Fibroblast of lung (primary cell): Measurements from ENCODE around the gene BIVM. TPM values are rescaled to one million over a fixed set of nuclear protein-coding genes. Genes with fewer than 3 reads are reported as not detected.
A peak's percentile ranks its signal among the peaks of the same experiment; 100 is the strongest.

Source experiments
- DNase-seq, 2 donors: peaks; one replicate each; pipeline versions ENCODE4 v3.0.0 to v3.0.0-alpha.2; 2010; ENCODE audit warnings: low read depth in 2 of 2
- H2AFZ ChIP-seq: 2 replicates; pipeline ENCODE4 v1.5.1; 2012; ENCODE audit warnings: low read length, control low read depth, inconsistent platforms
- H3K27ac ChIP-seq: 2 replicates; pipeline ENCODE4 v1.5.1; 2011; ENCODE audit warnings: low read length, control low read depth; ENCODE audit not compliant: insufficient read depth
- H3K27me3 ChIP-seq: 2 replicates; pipeline ENCODE4 v1.5.1; 2011; ENCODE audit warnings: mild to moderate bottlenecking, low read length; ENCODE audit not compliant: control insufficient read depth, insufficient read depth
- H3K36me3 ChIP-seq: 2 replicates; pipeline ENCODE4 v1.5.1; 2011; ENCODE audit warnings: low read length; ENCODE audit not compliant: control insufficient read depth, insufficient read depth
- H3K4me1 ChIP-seq: 2 replicates; pipeline ENCODE4 v1.5.1; 2011; ENCODE audit warnings: low read length; ENCODE audit not compliant: control insufficient read depth, insufficient read depth; ENCODE audit errors: extremely low read depth
- H3K4me2 ChIP-seq: 2 replicates; pipeline ENCODE4 v1.5.1; 2011; ENCODE audit warnings: low read length, control low read depth; ENCODE audit not compliant: insufficient read depth; ENCODE audit errors: extremely low read depth
- H3K4me3 ChIP-seq, 4 experiments: fragments of 200-600 bp in 1 of 4; sonication (generic) in 1 of 4; replicated peaks in 1 of 4; 2 replicates each; pipeline ENCODE4 v1.5.1; 2011 to 2016; ENCODE audit warnings: low read length in 4 of 4, low read depth in 3 of 4, mild to moderate bottlenecking in 3 of 4, control low read depth in 2 of 4, inconsistent platforms in 1 of 4, mixed read lengths in 1 of 4; ENCODE audit not compliant: insufficient read depth in 1 of 4; ENCODE audit errors: control extremely low read depth in 1 of 4
- H3K79me2 ChIP-seq: 2 replicates; pipeline ENCODE4 v1.5.1; 2012; ENCODE audit warnings: mild to moderate bottlenecking, low read length, inconsistent platforms; ENCODE audit not compliant: control insufficient read depth, insufficient read depth
- H3K9ac ChIP-seq: 2 replicates; pipeline ENCODE4 v1.5.1; 2011; ENCODE audit warnings: mild to moderate bottlenecking, low read length, control low read depth; ENCODE audit not compliant: insufficient read depth
- H3K9me3 ChIP-seq: 2 replicates; pipeline ENCODE4 v1.5.1; 2012; ENCODE audit warnings: low read depth, low read length; ENCODE audit not compliant: control insufficient read depth, insufficient read depth
- H4K20me1 ChIP-seq: 2 replicates; pipeline ENCODE4 v1.5.1; 2011; ENCODE audit warnings: low read length; ENCODE audit not compliant: control insufficient read depth, insufficient read depth; ENCODE audit errors: extremely low read depth
- EZH2 ChIP-seq: IDR thresholded peaks from 2 replicates; pipeline ENCODE4 v1.5.1; 2012; ENCODE audit warnings: low read length, control low read depth, mild to moderate bottlenecking; ENCODE audit errors: missing control alignments
- polyA plus RNA-seq, 2 donors: library from polyadenylated mRNA; depleted of rRNA in 1 of 2; stranded (reverse) in 1 of 2; unstranded in 1 of 2; fragments of >200 nt; gene quantifications; 2 replicates each; pipeline ENCODE4 v1.2.1, GENCODE V29; 2011 to 2012; ENCODE audit warnings: missing spikeins in 1 of 2
- total RNA-seq: library from RNA; depleted of rRNA; stranded (reverse); fragments of >200 nt; gene quantifications from 2 replicates; pipeline ENCODE4 v1.2.1, GENCODE V29; 2014
- TF ChIP-seq, protein P1 (sequence below), 2 donors: IDR thresholded peaks in 1 of 2; conservative IDR thresholded peaks in 1 of 2; 1 replicate in 1 of 2; 2 replicates in 1 of 2; pipeline ENCODE4 v1.5.1; 2011 to 2012; ENCODE audit warnings: low read length in 2 of 2, control low read depth in 1 of 2, inconsistent platforms in 1 of 2, low read depth in 1 of 2, mild to moderate bottlenecking in 1 of 2

Gene BIVM
- total and polyA plus RNA-seq, 2 donors (not counting 1 experiment from before 2014, with no cell fraction given) = 22.3 to 22.4 TPM

DNA sequence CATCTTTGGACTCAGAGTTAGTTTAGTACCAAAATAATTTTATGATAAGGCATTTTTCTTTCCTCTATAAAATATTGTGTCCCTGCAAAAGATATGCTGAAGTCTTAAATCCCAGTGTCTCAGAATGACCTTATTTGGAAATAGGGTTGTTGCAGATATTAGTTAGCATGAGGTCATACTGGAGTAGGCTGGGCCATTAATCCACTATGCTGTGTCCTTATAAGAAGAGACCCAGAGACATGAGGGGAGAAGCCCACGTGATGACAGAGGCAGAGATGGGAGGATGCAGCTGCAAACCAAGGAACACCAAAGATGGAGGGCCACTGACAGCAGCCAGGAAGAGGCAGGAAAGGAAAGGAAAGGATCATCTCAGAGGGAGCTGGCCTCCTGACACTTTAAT is 6.5 kb upstream of the BIVM start:
- Histone ChIP-seq H3K4me2 (no peak overlapping the region), H3K27ac (no peak overlapping the region), H3K27me3 (no peaks in the 10 kb centered on the region), H3K4me3 (no peak overlapping the region), H3K9me3 (no peaks in the 10 kb centered on the region), H4K20me1 (no peaks in the 10 kb centered on the region), H3K9ac (no peak overlapping the region), H3K4me1 (no peaks in the 10 kb centered on the region), H3K36me3 (peaks cover 3% of the 10 kb centered on the region), H3K79me2 (no peaks in the 10 kb centered on the region), H2AFZ (no peak overlapping the region)
- TF ChIP-seq, protein P1, sequence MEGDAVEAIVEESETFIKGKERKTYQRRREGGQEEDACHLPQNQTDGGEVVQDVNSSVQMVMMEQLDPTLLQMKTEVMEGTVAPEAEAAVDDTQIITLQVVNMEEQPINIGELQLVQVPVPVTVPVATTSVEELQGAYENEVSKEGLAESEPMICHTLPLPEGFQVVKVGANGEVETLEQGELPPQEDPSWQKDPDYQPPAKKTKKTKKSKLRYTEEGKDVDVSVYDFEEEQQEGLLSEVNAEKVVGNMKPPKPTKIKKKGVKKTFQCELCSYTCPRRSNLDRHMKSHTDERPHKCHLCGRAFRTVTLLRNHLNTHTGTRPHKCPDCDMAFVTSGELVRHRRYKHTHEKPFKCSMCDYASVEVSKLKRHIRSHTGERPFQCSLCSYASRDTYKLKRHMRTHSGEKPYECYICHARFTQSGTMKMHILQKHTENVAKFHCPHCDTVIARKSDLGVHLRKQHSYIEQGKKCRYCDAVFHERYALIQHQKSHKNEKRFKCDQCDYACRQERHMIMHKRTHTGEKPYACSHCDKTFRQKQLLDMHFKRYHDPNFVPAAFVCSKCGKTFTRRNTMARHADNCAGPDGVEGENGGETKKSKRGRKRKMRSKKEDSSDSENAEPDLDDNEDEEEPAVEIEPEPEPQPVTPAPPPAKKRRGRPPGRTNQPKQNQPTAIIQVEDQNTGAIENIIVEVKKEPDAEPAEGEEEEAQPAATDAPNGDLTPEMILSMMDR (conservative IDR thresholded peaks at IDR 0.05 in 1 of 2, IDR thresholded peaks at IDR 0.05 in 1 of 2; ENCODE audit: low read depth in 1 of 2, low read length in 2 of 2) = no peak
- no peak for TF ChIP-seq EZH2
- peak in 1 of 2 donors; percentile 16 for DNase-seq

DNA sequence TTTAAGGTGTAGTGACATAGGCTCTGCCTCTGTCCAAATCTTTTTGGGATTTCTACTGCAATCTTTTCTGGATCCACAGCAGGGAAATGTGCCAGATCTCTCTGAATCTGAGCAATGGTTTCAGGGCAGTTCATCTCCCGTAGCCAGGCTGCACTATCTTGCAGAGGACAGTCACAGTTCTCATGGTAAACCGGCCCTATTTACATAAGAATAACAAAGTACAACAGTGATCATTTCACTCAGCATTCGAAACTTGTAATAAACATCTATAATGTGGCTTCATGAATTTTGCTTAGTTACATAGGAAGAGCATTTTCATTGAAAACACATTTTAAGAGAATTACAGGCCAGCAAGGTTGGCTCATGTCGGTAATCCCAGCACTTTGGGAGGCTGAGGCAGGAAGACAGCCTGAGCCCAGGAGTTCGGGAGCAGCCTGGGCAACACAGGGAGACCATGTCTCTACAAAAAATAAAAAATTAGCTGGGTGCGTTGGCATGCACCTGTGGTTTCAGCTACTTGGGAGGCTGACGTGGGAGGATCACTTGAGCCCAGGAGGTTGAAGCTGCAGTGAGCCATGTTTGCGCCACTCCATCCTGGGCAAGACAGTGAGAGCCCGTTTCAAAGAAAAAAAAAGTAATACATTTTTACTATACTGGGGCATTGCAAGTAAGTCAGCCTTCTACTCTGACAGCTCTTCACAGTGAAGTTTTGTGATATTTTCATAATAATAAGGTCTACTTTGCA is 5.1 kb upstream of the BIVM start:
- Histone ChIP-seq H3K36me3 (peaks cover 3% of the 10 kb centered on the region), H3K4me2 (no peak overlapping the region), H3K9ac (no peak overlapping the region), H3K27me3 (no peaks in the 10 kb centered on the region), H3K27ac (no peak overlapping the region), H3K4me1 (peaks cover 2% of the 10 kb centered on the region), H2AFZ (no peak overlapping the region), H3K9me3 (no peaks in the 10 kb centered on the region), H4K20me1 (no peaks in the 10 kb centered on the region), H3K4me3 (no peak overlapping the region), H3K79me2 (peaks cover 4% of the 10 kb centered on the region)
- DNase-seq = no peak
- TF ChIP-seq, protein P1 (conservative IDR thresholded peaks at IDR 0.05 in 1 of 2, IDR thresholded peaks at IDR 0.05 in 1 of 2; ENCODE audit: low read depth in 1 of 2, low read length in 2 of 2) = no peak
- no peak for TF ChIP-seq EZH2

DNA sequence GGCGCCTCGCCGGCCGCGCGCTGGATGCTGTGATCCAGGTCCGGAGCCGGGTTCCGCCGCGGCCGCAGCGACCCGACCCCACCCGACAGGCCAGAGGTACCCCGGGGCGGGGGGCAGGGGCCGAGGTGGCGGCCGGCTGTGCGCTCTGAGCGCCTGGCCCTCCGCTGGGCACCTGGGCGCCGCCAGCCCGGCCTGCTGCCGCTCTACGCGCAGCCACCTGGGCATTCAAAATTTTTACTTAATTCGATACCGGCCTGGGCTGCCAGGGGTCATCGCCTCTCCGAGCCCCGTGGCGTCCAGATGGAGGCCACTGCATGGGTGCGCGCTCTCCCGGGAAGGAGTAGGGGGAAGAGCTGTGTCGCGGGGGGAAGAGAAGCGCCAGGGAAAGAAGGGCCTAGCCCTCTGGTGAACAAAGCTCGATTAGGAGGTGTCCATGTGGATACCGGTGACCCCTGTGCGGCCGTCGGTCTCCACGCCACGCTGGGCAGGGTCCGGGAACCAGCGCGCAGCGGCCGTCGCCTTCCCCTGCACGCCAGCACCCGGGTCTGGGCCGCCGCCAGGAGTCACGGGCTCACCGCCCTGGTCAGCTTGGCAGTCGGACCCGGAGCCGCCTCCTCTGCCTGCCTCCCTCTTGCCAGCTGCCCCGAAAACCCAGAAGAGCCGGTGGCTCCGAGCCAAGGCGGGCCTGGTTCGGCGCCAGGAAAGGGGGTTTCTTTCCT is 666 bp downstream of the BIVM start:
- H3K27me3 ChIP-seq = no peaks in the 10 kb centered on the region
- peak overlapping the region; percentile 85 to 97 (median 89) for H3K4me3 ChIP-seq
- peaks cover 50% of the 10 kb centered on the region for H3K79me2 ChIP-seq
- peak overlapping the region; percentile 84 for H3K9ac ChIP-seq
- H3K9me3 ChIP-seq = no peaks in the 10 kb centered on the region
- peak overlapping the region; percentile 78 for H3K27ac ChIP-seq
- peaks cover 5% of the 10 kb centered on the region for H3K4me1 ChIP-seq
- peak overlapping the region; percentile 91 for H3K4me2 ChIP-seq
- peak; percentile 30 to 35 for DNase-seq
- no peaks in the 10 kb centered on the region for H3K36me3 ChIP-seq
- H2AFZ ChIP-seq = peak overlapping the region; percentile 99
- no peaks in the 10 kb centered on the region for H4K20me1 ChIP-seq
- TF ChIP-seq, protein P1 (conservative IDR thresholded peaks at IDR 0.05 in 1 of 2, IDR thresholded peaks at IDR 0.05 in 1 of 2; ENCODE audit: low read depth in 1 of 2, low read length in 2 of 2) = no peak
- TF ChIP-seq EZH2 = no peak
